SK-N-SH (cell line): Measurements from ENCODE around the gene FNDC3B.

Experiments used
- CTCF ChIP-seq: fragments of 200-600 bp; sonication (generic); IDR thresholded peaks from 2 replicates; pipeline ENCODE4 v1.6.1; 2017; ENCODE audit warnings: antibody characterized with exemption, mild to moderate bottlenecking, moderate library complexity
- EP300 ChIP-seq, 2 experiments: IDR thresholded peaks; 2 replicates each; pipeline versions ENCODE4 v1.4.0 to v1.6.1; 2012; ENCODE audit warnings: borderline replicate concordance in 1 of 2, low read depth in 1 of 2, low read length in 1 of 2
- EZH2phosphoT487 ChIP-seq: fragments of 200-600 bp; sonication (generic); IDR thresholded peaks from 2 replicates; pipeline ENCODE4 v1.6.1; 2017; ENCODE audit warnings: low read depth, mixed run types, mild to moderate bottlenecking, antibody characterized with exemption, moderate library complexity, borderline replicate concordance
- FOSL2 ChIP-seq: IDR thresholded peaks from 2 replicates; pipeline ENCODE4 v1.4.0; 2012; ENCODE audit warnings: low read depth, mild to moderate bottlenecking, moderate library complexity, borderline replicate concordance
- MAX ChIP-seq: IDR thresholded peaks from 2 replicates; pipeline ENCODE4 v1.4.0; 2012; ENCODE audit warnings: low read depth
- POLR2AphosphoS5 ChIP-seq: IDR thresholded peaks from 2 replicates; pipeline ENCODE4 v1.6.1; 2012; ENCODE audit warnings: low read depth, low read length
- RAD21 ChIP-seq: IDR thresholded peaks from 2 replicates; pipeline ENCODE4 v1.6.1; 2012; ENCODE audit warnings: mild to moderate bottlenecking, low read length
- RCOR1 ChIP-seq: fragments of 150-350 bp; IDR thresholded peaks from 2 replicates; pipeline ENCODE4 v1.6.1; 2017; ENCODE audit warnings: antibody characterized with exemption, low read length
- RFX5 ChIP-seq: IDR thresholded peaks from 2 replicates; pipeline ENCODE4 v1.6.1; 2012; ENCODE audit warnings: mild to moderate bottlenecking, improper control_type of control experiment, low read length
- RXRA ChIP-seq: IDR thresholded peaks from 2 replicates; pipeline ENCODE4 v1.4.0; 2012; ENCODE audit warnings: low read depth, mild to moderate bottlenecking, borderline replicate concordance
- TAF1 ChIP-seq: IDR thresholded peaks from 2 replicates; pipeline ENCODE4 v1.6.1; 2012; ENCODE audit warnings: low read depth, mild to moderate bottlenecking, low read length, moderate library complexity, borderline replicate concordance
- TCF12 ChIP-seq: IDR thresholded peaks from 2 replicates; pipeline ENCODE4 v1.4.0; 2012

- TF ChIP-seq CTCF (no peak), RCOR1 (no peak), TCF12 (no peak), POLR2AphosphoS5 (no peak), RXRA (no peak), EZH2phosphoT487 (no peak), RFX5 (no peak), MAX (no peak), FOSL2 (no peak), EP300 (IDR thresholded peaks at IDR 0.05; ENCODE audit: borderline replicate concordance in 1 of 2, low read depth in 1 of 2, low read length in 1 of 2) (no peak), TAF1 (no peak), RAD21 (no peak)
Observed at GRCh38 chr3:172074032-172074431, 34.7 kb downstream of the FNDC3B start.
